Activated naive CD4-positive, alpha-beta T cell treated with anti-CD3 and anti-CD28 coated beads, Interleukin-2, amount 50 U/mL, for 72 hours (primary cell): ENCODE data around the gene KIF13A. TPM values are rescaled to one million over a fixed set of nuclear protein-coding genes. Genes with fewer than 3 reads are reported as not detected.

Source experiments
- ATAC-seq, 2 donors: fragments of 150-1000 bp; cut with Tn5 transposase; 2 replicates each; pipeline ENCODE4 v1.10.0; 2021; ENCODE audit warnings: mild to moderate bottlenecking in 2 of 2, moderate library complexity in 2 of 2
- DNase-seq, 2 donors: peaks; one replicate each; pipeline ENCODE4 v3.0.0; 2021 to 2022; ENCODE audit warnings: low spot score in 2 of 2
- H3K27ac Mint-ChIP-seq, 2 donors: one replicate each; pipeline ENCODE4 v1.8.0; 2022; ENCODE audit warnings: mild to moderate bottlenecking in 2 of 2, mixed read lengths in 2 of 2
- H3K36me3 Mint-ChIP-seq, 2 donors: one replicate each; pipeline ENCODE4 v1.8.0; 2022; ENCODE audit warnings: mixed read lengths in 2 of 2
- H3K9me3 Mint-ChIP-seq, 2 donors: one replicate each; pipeline ENCODE4 v1.8.0; 2022; ENCODE audit warnings: mixed read lengths in 2 of 2
- total RNA-seq, 2 donors: library from RNA; stranded (reverse); gene quantifications; one replicate each; pipeline ENCODE4 v1.2.3, GENCODE V29; 2022

KIF13A gene
- total RNA-seq, 2 donors from 2014 or later = 0.20 TPM; not detected in 1

DNA sequence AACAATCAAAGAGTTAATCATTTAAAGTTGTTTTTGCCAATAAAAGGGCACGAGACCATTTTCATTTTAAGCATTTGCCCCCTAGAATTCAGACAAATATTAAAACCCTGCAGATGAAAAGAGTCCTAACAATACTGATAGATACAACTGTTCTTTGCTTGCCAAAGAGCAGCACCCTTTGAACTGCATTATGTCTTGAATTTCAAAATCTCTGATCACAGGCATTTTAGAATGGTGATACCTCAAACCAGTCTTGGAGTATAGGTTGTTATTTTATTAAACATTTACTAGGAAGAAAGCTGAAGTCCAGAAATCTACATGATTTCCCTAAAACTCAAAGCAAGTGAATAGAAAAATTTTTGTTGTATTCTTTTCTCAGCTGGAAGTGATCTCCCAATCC lies 108.7 kb downstream of the KIF13A start:
- DNase-seq = no peak
- ATAC-seq = no peak
- no peaks in the 10 kb centered on the region for H3K36me3 Mint-ChIP-seq
- H3K9me3 Mint-ChIP-seq = no peaks in the 10 kb centered on the region
- no peak overlapping the region for H3K27ac Mint-ChIP-seq

DNA sequence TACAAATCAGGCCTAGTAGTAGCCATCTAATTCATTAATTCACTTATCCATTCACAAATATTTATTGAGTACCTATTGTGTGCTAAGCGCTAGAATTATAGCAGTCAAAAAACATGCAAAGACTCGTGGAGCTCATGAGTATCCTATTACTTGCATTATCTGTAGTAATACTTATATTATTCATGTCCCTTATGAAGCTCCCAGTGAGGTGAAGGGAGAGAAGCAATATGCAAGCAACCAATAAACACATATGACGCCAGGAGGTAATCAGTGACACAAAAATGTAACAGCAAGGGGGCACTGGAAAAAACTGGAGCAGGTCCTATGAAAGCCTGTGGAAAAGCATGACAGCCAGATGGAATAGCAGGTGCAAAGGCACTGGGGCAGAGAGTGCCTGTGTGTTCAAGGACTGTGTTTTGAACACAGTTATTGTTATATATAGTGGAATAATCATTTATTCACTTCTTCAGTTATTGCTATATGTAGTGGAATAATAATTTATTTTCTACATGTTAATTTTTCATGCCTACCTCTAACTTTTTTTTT lies 109.5 kb downstream of the KIF13A start:
- Mint-ChIP-seq H3K9me3 (no peaks in the 10 kb centered on the region), H3K27ac (no peak overlapping the region), H3K36me3 (no peaks in the 10 kb centered on the region)
- DNase-seq (no peak), ATAC-seq (no peak)

DNA sequence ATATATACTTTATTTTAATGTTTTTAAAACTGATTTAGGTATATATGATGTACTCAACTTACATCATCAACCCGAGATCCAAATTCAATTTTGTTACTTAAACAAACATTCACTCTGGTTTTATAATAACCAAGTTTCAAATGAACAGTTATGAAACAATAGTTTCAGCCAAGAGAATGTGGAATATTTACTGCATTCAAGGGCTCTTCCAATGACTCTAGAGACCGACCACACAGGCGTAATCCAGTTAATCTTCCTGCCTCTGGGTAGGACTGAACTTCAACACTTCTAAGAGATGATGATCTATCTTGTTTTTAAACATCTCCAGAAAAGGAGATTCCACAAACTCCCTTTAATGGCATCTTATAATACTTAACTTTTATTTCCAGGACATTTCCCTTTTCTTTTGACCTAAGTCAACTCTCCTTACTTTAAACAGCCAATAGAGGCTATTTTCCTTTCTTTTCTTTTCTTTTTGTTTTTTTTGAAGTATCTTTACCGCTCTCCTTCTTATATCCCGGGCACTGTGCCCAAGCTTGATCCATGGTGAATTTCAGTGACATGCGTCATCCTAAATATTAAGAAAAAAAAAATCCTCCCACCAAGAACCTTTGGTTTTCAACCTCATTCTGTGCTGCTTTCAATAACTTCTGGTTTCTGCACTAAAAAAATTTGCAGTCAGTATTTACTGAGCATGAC lies 110.1 kb downstream of the KIF13A start:
- H3K27ac Mint-ChIP-seq = no peak overlapping the region
- H3K36me3 Mint-ChIP-seq = no peaks in the 10 kb centered on the region
- DNase-seq = no peak
- ATAC-seq = no peak
- no peaks in the 10 kb centered on the region for H3K9me3 Mint-ChIP-seq

DNA sequence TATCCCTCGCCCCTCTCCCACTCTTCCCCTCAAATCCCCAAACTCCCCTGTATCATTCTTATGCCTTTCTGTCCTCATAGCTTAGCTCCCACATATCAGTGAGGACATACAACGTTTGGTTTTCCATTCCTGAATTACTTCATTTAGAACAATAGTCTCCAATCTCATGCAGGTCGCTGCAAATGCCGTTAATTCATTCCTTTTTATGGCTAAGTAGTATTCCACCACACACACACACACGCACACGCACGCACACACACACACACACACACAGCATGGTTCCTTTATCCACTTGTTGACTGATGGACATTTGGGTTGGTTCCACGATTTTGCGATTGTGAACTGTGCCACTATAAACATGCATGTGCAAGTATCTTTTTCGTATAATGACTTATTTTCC lies 112.7 kb downstream of the KIF13A start:
- no peaks in the 10 kb centered on the region for H3K9me3 Mint-ChIP-seq
- no peak for DNase-seq
- H3K36me3 Mint-ChIP-seq = no peaks in the 10 kb centered on the region
- no peak for ATAC-seq
- no peak overlapping the region for H3K27ac Mint-ChIP-seq

DNA sequence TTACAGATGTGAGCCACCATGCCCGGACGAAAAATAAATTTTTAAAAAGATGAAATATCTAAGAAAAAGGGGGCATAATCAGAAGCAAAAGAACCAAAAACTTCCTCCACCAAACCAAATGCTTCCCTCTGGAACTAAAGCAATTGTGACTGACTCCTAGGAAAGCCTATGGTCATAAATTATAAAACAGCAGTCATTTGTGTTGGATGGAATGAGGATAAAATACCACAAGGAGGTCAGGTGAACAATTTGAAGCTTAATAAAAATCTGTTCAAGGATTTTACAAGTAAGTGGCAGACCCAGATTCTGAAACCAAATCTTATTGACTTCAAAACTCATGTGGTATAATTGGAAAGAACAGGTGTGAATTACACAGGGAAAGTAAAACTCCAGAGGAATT lies 114.5 kb downstream of the KIF13A start:
- Mint-ChIP-seq H3K27ac (no peak overlapping the region), H3K9me3 (no peaks in the 10 kb centered on the region), H3K36me3 (no peaks in the 10 kb centered on the region)
- ATAC-seq (no peak), DNase-seq (no peak)

DNA sequence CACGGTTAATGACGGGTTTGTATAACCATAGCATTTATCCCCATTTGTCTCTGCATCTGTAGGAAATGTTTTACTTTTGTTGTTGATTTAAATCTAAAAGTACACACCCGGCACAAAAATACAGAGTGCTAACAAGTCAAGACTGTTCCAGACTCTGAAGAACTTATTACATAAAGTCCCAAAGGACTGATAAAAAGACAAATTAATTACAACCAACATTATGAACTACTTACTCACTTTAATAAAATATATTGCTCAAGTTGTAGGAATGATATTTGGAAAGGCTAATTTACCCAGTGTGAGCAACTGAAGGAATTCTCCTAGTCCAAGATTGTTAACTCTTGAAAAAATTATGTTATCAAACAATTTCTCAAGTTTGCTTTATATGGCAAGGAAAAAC lies 115.6 kb downstream of the KIF13A start:
- DNase-seq (no peak), ATAC-seq (no peak)
- Mint-ChIP-seq H3K9me3 (no peaks in the 10 kb centered on the region), H3K36me3 (no peaks in the 10 kb centered on the region), H3K27ac (no peak overlapping the region)

DNA sequence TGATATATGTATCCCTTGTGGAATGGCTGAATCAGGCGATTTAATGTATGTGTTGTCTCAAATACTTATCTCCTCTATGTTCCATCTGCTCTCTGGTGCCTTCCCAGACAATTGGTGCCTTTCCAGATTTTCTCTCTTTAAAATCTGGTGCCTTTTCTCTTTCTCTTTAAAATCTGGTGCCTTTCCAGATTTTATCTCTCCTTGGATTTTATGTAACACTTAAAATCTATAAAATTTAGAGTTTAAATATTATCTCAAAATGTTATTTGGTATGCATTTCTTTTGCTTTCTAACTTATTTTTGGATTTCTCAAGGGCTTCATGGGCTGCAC lies 116.3 kb downstream of the KIF13A start:
- ATAC-seq = no peak
- no peak overlapping the region for H3K27ac Mint-ChIP-seq
- H3K9me3 Mint-ChIP-seq = no peaks in the 10 kb centered on the region
- DNase-seq = no peak
- no peaks in the 10 kb centered on the region for H3K36me3 Mint-ChIP-seq

DNA sequence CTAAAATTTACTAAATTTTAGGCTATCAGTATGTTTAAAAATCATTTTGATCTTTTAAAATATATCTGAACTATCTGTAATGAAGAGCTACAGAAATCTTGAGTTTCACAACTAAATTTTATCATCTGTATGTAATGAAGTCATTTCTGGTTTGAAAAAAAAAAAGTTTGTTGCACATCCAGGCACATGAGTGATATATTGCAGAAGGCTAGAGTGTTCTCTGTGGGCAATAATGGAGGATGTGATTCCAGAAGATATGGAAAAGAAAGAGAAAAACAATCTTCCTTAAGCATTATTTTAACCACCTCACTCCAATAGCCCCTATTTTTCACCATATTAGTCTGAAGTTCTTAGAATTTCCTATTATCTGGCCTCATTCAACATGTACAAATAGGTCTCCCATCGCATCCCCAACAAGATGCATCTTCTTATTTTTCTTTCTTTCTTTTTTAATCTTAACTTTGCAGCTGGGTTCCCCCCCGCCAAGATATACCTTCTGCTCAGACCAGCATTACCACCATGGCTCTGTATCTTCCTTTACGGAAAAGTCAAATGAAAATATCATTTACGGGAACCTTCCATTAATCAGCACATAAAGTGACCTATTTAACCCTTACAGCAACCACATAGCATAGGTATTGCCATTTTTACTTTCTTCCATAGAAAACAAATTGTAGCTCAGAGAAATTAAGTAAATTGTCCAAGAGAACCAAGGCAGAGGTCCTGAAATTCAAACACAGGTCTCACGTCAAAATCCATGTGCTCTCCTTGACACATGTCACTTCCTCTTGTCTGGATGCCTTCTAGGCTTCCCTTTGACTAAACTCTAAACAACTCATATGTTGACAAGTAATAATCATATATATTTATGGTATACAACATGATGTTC lies 116.9 kb downstream of the KIF13A start:
- no peaks in the 10 kb centered on the region for H3K36me3 Mint-ChIP-seq
- no peak overlapping the region for H3K27ac Mint-ChIP-seq
- no peaks in the 10 kb centered on the region for H3K9me3 Mint-ChIP-seq
- ATAC-seq (no peak), DNase-seq (no peak)

DNA sequence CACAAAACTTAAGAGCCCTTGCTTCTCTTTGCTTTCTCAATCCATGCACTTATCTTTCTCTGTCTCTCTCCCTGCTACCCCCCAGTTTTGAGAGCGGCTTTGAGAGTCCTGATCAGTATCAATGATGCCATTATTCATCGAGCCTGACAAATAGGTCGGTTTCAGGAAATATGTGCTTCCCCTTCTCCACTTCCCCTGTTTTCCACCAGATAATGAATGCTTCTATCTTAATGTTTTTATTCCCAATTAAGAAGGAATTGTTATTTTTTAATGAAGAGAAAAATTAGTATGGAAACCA lies 117.7 kb downstream of the KIF13A start:
- no peaks in the 10 kb centered on the region for H3K36me3 Mint-ChIP-seq
- H3K27ac Mint-ChIP-seq = no peak overlapping the region
- H3K9me3 Mint-ChIP-seq = no peaks in the 10 kb centered on the region
- ATAC-seq (no peak), DNase-seq (no peak)

DNA sequence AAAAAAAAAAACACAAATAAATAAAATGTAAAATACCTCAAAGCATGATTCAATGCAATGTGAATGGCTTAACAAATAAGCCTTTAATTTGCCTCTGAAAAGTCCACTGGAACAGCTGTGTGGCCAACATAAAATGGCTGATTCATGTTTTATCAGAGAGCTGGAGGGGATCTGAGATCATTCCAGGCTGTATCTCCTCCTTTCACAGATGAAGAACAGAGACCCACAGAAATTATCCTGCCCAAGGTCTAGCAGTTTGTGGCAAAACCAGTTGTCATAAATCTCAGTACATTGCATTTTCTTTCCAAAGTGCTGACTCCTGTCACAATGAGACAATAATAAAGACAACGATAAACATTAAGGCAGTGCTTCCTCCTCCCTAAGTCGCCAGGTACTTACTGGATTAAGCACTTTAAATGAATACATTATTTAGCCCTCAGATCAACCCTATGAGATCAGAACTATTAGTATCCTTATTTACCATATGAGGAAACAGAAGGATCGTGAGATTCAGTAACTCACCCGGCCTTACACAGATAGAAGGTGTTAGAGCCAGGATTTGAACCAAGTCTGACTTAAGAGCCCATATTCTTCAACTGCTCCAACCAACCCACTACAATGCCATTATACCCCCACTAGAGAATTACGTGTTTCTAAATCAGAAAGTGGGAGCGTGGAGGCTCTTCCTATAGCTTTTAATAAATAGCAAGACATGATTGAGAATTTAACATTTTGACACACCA lies 118.3 kb downstream of the KIF13A start:
- Mint-ChIP-seq H3K9me3 (no peaks in the 10 kb centered on the region), H3K36me3 (no peaks in the 10 kb centered on the region), H3K27ac (no peak overlapping the region)
- no peak for DNase-seq
- ATAC-seq = no peak

DNA sequence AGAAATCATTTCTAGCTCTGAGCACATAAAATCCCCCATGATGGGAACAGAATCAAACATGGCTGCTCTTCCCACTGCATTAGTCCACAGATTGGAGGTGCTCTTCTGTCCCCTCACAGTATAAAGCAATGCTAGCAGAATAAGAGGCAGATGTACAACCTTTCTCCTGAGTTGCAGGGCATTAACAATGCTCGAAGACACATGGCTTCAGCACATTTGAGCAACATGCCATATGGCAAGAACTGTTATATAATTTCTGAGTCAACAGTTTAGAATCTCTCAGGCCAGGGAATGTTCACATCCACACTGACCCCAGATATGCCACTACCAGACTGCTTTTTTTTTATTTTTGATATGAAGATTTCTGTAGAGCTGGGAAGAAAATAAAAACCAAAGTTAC lies 119.6 kb downstream of the KIF13A start:
- Mint-ChIP-seq H3K9me3 (no peaks in the 10 kb centered on the region), H3K36me3 (no peaks in the 10 kb centered on the region), H3K27ac (no peak overlapping the region)
- ATAC-seq (no peak), DNase-seq (no peak)

DNA sequence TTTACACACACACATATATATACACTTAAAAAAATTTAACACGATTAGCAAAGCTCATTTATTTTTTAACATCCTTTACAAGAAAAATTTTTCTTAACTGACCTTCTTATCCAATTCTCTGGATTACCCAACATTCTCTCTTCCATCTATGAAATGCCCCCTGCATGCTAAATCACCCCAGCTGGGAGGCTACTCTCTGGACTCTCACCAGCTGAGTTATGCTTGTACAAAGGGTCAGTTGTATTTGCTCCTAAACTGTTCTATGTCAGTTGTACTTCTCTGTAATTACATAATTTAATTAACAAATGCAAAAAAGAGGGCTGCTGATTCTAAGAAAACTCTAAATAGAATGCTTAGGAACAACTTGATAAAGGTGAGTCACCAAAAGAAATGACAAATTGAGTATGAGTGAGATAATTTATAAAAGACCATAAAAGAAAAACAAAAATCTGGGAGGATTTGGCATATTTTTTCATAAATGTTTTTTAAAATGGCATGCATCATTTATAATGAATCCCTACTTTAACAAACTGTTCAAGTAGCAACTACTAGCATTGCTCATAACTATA lies 120.5 kb downstream of the KIF13A start:
- DNase-seq (no peak), ATAC-seq (no peak)
- H3K9me3 Mint-ChIP-seq = no peaks in the 10 kb centered on the region
- no peaks in the 10 kb centered on the region for H3K36me3 Mint-ChIP-seq
- no peak overlapping the region for H3K27ac Mint-ChIP-seq

DNA sequence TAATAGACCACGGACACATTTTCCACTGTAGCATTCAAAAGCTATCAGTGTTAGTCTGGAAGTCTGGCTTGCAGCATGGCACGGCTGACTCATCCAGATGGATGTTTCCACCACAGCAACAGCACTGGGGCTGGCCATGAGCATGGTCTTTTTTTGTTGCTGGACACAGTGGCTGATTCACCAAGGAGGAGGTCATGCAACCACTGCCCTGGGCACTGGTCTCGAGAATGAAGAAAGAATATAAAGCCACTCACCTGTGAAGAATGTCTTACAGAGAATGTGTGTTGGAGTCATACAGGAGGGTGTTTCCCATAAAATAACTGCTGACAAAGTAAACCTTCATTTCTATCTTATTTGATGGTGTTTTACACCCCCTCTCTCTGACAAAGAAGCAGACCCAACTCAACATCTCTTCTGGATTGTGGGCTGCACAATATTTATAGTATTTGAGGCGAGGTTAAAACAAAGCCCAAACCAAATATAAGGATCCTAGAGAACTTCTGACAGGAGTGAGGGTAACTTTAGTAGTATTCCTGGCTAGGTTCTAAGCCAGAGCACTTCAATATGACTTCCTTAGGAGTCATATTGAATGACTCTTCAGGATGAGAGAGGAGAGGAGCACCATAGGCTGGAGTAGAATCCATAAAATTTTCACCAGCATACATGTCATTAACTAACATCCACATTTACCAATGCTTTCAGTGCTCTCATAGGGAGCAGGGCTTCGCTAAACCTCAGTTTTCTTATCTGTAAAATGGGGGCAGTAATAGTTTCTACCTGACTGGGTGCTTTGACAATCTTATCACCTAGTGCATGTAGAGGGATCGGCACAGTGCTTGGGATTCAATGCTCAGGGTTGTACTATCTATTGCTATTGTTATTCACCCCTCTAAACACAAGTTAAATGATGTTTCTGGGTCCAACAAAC lies 121.4 kb downstream of the KIF13A start:
- Mint-ChIP-seq H3K36me3 (no peaks in the 10 kb centered on the region), H3K9me3 (no peaks in the 10 kb centered on the region), H3K27ac (no peak overlapping the region)
- no peak for DNase-seq
- ATAC-seq = no peak

DNA sequence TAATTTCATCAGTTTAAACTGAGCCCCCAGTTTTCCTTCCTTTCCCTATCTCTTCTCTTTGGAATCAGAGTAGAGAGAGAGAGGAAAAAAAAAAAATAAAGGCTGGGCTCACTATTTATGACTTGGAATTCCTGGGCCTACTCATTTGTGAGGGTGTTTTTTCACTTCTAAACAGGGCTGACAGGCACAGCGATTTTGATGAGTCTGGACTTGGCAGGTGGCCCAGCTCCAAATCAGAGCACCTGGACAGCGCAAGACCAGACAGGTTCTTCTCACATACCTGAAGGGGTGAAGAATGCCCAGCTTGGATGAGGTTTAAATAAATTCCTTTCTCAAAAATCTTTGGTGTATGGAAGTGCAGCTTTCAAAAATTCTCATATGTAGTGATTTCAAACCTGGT lies 122.2 kb downstream of the KIF13A start:
- DNase-seq (no peak), ATAC-seq (no peak)
- Mint-ChIP-seq H3K27ac (no peak overlapping the region), H3K36me3 (no peaks in the 10 kb centered on the region), H3K9me3 (no peaks in the 10 kb centered on the region)

DNA sequence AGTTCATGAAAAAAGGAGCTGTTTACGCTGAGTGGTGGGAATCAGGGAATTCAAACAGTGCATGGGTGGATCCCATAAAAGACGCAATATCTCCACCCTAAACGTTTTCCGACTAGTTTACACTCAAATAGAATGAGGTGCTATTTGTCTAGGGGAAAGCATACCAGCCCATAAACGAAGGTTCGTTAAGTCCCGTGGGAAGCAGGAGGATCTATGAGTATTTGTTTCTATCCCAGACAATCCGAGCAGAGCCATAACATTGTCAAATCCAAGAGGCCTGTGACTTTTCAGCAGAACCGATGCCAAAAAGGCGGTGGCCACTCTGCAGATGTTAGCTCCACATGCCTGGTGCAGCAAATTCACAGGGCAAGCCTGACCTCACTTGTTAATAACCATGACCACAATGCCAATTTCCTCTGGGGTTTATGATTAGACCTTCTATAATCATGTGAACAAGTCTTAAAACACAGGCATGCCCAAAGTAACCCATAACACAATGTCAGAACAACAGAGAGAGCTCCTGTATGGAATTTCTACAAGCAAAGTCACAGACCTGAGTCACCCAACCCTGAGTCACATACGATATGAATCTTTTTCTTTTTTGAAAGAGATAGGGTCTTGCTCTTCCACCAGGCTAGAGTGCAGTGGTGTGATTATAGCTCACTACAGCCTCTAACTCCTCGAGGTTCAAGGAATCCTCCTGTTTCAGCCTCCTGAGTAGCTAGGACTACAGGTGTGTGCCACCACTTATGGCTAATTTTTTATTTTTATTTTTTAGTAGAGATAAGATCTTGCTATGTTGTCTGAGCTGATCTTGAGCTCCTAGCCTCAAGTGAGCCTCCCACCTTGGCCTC lies 123.3 kb downstream of the KIF13A start:
- H3K9me3 Mint-ChIP-seq = no peaks in the 10 kb centered on the region

More for the DNA sequence above, 123.3 kb downstream of the KIF13A start:
- Mint-ChIP-seq H3K27ac (no peak overlapping the region), H3K36me3 (no peaks in the 10 kb centered on the region)
- DNase-seq (no peak), ATAC-seq (no peak)
